AML-193 (cell line): ENCODE data around the gene CCDC28A.
"Not testable (repeated sequence)": the region's sequence is repeated elsewhere in the genome, so short reads cannot be mapped to it uniquely, and the experiment has no call there.

Experiments used
- DNase-seq, 2 experiments: peaks; one replicate each; lab custom pipeline; 2025; lab: John Stamatoyannopoulos, UW

Gene CCDC28A

DNA sequence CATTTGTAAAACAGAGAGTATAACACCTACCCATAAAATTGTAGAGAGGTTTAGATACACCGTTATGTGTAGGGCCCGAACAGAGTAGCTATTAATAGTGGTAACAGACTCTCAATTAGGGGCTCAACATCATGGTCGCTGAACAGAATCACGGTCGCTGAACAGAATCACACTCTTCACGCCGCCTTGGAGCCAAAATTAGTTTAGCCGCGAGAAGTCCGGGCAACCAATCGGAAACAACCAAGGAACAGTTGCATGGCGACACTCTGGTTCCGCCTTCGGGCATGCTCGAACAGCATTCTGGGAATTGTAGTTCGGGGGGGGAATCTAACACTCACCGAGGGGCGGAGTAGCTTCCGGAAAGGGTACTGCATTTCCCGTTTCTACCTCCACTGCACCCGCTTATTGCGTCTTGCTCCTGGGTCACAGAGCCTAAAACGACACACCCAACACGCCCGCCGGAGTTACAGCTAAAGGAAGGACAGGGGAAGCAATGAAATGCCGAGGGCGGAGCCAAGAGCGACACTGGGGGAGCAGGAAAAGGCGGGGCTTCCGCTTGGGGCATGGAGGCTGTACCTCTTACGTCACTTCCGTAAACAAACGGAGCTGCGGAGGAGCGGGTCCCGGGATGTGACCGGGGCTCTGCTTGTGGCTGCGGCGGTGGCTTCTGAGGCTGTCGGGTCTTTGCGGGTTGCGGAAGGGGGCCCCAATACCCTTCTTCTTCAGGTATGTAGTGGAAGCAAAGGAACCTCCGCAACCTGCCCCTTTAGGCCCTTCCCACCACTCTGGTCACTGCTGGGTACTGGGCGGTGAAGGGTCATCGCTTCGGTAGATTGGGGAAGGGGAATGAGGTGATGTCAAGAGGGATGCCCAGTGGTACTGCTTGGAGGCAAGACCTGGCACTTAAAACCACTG lies at the start of gene CCDC28A:
CCDC28A (plus strand) TSS at position 593 of the 915 bp plus-strand sequence. CDS start 2,352 bp downstream, outside the sequence.
- DNase-seq, result peak; percentile 99

DNA sequence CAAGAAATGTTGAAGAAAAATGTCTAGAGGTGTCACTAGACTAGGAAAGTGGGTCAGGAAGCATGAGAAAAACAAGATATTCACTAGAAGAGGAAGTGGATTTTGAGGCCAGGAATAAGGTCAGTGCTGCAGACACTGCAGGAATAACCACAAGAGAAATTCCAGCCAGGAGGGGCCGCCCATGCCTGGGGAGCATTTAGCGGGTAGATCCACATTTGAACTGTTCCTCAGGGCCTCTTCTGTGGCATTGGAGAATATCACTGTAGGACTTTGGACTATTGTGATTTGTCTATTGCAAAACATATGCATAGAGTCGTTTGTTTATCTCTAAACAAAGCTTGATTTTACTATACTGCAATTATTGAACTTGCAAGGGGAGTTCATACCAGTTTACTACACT lies 49.6 kb upstream of the CCDC28A start:
- no peak for DNase-seq

DNA sequence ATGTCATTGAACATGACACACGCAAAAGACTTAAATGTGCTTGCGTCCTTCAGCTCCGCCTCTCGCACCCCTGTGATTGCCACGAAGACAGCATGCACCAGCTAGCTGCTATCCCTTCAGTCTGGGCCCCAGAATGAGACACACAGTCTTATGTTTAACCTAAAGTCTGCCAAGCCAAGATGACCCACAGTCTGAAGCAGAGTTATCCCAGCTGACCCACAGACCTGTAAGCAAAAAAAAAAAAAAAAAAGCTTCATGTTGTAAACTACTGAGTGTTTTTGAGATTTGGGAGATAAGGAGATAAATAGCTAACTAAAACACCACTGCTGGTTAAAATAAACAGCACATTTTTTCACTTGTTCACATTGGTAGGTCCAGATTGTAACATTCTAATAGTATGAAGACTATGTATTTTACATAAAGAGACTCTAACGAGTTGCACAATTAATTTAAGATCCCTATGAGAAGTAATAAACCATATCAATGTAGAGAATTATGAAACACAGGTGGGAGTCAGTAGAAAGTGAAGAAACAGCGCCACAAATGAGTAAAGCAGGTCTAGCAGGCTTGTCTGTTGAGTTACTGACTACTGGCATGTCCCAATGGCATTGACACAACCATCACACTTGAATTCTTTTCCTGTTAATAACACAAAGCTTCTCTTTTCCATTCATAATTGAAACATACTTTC lies 47.4 kb upstream of the CCDC28A start:
- no peak for DNase-seq

DNA sequence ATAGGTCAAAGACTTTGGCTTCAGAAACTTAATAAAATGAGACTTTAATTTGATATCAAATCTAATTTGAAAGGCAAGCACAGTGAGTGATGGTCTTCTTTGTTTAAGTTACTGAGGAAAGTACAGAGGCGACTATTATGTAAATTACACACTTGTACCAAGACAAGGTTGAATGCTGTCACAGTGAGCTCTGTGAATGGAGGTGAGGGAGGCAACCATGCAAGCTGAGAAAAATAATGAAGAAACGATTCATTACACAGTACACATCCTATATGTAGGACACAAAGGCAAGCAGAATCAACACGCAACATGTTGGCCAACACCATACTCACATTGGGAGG lies 46.8 kb upstream of the CCDC28A start:
- DNase-seq, result no peak

DNA sequence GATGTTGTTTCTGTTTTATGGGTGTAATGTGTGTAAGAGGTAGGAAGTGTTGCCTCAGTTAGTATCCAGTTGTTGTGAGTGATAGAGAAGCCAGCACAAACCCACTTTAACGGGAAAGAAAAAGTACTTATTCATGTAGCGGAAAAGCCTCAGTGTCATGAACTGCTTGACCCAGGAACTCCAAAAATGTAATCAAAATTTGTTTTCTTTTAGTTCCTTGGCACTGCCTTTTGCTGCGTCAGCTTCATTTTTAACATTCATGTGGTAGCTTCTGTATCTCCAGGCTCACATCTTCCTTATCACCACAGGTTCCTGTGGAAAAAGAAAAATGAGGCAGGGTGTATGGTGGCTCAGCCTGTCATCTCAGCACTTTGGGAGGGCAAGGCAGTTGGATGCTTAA lies 46.4 kb upstream of the CCDC28A start:
- no peak for DNase-seq

DNA sequence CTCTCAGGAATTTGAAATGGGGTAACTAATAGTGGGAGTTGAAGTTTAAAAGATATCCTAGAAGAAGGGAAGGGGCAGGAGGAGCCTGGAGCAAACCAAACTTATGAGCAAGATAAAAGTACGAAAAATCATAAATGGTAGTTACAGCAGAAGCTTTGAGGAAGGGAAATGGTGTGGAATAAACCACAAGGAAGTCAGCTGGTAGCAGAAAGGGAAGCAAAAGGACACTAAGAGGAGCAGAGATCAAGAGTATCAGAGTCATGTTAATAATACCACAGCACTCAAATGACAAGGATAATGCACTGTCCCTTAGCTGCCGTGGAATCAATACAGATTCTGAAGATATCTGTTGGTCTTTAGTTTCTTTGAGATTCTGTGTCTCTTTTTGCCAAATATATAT lies 44.9 kb upstream of the CCDC28A start:
- DNase-seq, result peak; percentile 80 to 85

DNA sequence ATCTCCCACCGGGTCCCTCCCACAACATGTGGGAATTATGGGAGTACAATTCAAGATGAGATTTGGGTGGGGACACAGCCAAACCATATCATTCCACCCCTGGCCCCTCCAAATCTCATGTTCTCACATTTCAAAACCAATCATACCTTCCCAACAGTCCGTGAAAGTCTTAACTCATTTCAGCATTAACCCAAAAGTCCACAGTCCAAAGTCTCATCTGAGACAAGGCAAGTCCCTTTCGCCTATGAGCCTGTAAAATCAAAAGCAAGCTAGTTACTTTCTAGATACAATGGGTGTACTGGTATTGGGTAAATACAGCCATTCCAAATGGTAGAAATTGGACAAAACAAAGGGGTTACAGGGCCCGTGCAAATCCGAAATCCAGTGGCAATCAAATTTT lies 43.5 kb upstream of the CCDC28A start:
- DNase-seq, result not testable (repeated sequence)

DNA sequence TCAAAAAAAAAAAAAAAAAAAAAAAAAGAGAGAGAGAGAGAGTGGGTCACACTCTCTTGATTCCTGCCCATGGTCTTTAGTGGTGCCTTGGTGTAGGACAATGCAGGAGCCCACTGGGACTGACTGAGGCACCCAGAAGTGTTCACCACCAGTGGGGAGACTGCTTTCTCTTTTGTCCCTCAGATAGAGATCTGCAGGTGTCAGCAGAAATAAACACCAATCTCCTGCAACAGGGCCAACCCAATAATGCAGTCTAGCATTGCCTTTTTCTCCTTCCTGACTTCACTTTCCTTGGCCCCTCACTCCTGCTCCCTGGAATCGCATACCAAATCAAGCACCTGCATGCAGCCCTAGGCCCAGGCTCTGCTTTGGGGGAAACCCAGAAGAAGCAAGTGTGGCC lies 39.0 kb upstream of the CCDC28A start:
- DNase-seq, result no peak

DNA sequence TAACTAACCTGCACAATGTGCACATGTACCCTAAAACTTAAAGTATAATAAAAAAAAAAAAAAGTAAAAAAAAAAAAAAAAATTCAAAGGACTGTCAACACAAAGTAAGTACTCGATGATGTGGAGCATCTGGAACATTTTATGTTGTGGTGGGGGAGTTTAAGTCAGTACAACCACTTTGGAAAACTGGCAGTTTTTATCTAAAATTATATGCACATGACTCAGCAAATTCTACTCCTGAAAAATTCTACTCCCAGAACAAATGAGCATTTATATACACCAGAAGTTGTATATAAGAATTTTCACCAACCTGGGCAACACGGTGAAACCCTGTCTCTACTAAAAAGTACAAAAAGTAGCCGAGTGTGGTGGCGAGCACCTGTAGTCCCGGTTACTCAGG lies 36.9 kb upstream of the CCDC28A start:
- no peak for DNase-seq

DNA sequence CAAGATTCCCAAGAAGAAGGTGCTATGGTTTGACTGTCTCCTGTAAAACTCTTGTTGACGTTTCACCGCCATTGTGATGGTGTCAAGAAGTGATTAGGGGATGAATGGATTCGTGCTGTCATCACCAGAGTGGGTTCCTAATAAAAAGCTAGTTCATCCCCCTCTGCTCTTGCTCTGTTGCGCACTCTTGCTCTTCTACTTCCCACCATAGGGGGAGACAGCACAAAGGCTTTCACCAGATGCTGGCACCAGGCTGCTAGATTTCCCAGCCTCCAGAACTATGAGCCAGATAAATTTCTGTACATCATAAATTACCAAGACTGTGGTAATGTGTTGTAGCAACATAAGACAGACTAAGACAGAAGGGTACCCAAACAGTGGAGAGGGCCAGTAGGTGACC lies 21.6 kb upstream of the CCDC28A start:
- DNase-seq, result no peak

DNA sequence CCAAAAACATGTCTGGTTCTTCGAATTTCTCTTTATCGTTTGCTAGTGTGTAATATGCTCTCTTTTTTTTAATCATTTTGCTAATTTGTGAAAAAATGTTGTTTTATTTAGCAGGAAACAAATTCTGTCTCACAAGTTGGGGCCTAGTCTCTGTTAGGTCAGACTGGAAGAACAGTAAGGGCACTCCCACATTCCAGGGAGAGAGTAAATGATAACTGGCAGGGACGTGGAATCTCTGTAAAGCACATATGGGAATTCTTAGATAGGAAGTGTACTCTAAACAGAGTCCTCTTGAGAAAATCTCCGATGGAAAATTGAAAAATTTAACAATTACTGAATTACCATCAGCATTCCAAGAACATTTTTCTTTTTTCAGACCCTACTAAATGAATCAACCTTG lies 16.4 kb upstream of the CCDC28A start:
- no peak for DNase-seq

DNA sequence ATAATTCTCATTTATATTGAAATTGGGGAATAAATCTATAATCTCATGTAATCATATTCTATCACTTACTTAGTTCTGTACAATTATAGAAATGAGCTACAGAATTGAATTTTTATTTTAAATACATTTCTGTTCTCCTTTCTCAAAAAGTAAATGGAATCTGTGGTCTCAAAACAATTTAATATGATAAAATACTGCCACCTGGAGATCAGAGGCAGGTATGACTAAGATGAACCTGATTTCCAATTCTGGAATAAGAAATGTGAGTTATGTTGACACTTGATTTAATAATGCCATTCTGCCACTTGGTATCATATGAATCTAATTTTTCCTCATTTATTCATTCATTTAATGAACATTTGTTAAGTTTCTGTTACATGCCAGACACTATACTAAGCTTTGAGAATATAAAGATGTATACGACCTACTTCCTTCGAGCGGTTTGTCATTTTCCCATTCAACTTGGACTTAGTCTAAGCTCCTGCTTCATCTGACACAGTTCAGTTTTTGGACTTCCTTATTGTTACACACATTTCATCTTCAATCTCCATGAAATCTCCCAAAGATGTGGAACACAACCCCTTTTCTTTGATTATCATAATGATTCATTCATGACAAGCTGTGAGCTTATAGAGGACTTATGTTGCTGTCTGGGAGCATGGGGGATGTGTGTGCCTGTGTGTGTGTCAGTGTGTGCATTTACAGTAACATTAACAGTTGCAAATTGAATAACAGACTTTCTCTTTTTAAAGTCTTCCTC lies 7.5 kb upstream of the CCDC28A start:
- peak; percentile 64 to 78 for DNase-seq

DNA sequence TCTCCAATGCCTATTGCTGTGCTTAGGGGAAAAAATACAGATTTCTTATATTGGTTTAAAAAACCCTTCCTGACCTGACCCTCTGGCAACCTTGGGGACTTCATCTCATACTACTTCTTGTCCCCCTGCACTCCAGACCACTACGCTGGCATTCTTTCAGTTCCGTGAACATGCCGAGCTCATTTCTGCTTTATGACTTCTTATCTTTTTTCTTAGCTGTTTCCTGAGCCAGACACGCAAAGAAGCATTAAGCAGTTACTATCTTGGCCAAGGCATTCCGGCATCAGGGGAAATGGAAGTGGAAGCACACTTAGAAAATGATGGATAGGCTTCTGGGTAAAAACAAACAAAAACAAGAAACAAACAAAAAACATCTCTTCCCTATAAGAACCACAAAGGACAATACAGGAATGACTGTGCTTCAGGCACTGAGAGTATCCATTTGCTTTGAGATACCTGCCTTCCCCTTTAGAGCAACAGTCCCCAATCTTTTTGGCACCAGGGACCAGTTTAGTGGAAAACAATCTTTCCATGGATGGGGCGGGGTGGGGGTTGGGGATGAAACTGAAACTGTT lies 4.4 kb upstream of the CCDC28A start:
- DNase-seq, result no peak

DNA sequence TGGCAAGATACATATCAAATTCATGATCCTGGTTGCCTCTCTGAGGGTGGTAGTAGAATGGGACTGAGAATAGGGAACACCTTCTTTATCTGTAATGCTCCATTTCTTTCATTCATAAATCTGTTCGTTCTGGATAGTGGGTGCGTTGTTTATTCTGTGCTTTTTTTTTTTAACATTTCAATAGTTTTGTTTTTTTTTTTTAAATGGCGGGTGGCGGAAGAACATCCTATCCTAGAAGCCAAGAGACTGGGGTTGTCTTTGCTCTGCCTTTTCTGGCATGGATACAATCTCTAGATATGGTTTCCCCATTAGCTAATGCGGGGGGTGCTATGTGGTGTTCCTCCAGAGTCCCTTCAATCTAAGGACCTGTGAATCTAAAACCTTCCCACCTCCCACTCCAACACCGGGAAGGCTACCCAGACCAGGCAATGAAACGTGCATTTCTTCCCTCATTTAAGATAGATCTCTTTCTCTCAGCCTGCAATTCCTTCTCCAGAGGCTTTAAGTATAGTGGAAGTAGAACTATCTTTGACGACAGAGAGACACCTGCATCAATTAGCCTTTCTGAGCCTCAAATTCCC lies 883 bp upstream of the CCDC28A start:
- no peak for DNase-seq

DNA sequence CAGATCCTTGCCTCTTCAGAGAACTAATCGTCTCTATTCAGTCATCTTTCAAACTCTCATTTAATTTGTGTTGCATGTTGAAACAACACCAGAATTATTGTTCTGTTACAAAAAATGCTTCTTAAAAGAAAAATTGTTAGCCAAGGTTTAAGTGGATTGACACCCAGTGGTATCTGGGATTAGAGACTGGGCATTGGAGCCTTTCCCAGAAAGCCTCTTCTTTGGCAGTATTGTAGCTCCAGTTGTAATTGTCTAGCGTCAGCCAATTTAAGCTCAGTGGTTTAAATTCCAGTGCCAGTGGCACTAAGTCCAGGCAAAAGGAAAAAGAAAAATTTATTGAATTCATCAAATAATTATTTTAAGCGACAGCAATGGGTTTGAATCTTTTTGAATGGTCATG lies 801 bp downstream of the CCDC28A start:
- DNase-seq, result no peak

DNA sequence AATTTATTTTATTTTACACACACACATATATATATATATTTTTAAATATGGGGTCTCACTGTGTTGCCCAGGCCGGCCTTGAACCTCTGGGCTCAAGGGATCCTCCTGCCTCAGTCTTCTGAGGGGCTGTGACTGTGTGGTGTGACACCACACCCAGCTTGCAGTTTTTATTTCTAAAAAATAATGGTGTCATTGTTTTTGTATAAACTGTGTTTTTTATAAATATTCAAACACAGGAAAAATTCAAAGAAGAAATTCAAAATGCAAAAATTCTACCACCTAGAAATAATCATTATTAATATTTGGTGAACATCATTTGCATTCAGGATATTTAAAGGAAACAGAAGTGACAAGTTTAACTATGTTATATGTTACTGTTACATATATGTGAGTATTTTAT lies 3.1 kb downstream of the CCDC28A start:
- DNase-seq, result no peak

DNA sequence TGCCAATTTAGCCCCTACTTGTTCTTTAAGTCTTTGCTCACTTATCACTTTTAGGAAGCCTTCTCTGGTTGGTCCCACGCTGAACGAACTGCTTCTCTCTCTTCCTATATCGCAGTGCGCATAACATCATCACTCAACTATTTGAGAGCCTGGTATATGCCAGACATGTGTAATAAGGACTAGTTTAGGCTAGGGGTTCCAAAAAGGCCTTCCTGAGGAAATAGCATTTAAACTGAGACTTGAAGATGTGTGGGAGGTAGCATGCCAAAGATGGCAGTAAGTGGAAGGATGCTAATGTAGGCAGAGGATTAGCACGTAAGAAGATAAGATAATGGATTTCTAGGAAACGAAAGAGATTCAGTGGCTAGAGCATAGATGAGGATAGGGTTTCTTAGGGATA lies 4.8 kb downstream of the CCDC28A start:
- no peak for DNase-seq

DNA sequence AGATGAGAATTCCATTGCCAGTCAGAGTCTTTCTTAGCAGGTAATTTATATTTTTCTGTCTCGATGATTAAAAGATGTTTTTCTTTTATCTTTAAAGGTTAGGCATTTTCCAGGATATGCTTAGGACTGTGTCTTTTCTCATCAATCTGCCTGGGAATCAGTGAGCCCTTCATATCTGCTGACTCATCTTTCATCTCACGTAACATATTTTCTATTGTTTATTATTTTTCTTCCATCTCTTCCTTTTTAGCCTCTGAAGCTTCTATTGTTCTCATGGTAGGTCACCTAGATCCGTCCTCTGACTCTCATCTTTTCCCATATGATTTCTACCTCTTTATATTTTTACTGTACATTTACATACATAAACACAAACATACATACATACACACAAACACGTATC lies 8.7 kb downstream of the CCDC28A start:
- no peak for DNase-seq

DNA sequence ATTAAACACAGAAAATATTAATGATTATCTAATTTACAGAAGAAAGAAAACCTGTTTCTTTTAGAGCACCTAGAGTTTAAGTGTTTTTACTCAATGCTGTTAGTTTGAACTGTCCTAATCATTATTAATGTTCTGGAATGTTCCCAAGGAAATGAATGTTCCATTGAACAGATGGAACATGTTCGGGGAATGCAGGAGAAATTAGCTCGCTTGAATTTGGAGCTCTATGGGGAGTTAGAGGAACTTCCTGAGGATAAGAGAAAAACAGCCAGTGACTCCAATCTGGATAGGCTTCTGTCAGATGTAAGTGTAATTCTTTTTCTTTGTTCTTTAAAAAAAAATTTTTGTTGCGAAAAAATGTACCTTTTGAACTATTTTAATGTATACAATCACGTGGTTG lies 11.5 kb downstream of the CCDC28A start:
- no peak for DNase-seq

DNA sequence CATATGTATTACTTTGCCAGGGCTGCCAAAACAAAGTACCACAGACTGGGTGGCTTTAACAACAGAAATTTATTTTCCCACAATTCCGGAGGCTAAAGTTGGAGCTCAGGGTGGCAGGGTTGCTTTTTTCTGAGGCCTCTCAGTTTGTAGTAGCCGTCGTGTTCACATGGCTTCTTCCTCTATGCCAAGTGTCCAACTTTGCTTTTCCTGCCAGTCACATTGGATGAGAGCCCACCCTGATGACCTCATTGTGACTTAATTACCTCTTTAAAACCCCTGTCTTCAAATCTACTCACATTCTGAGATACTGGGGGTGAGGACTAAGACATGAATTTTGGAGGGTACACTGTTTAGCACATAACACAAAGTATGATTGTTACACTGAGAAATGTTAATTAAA lies 12.4 kb downstream of the CCDC28A start:
- DNase-seq, result no peak

DNA sequence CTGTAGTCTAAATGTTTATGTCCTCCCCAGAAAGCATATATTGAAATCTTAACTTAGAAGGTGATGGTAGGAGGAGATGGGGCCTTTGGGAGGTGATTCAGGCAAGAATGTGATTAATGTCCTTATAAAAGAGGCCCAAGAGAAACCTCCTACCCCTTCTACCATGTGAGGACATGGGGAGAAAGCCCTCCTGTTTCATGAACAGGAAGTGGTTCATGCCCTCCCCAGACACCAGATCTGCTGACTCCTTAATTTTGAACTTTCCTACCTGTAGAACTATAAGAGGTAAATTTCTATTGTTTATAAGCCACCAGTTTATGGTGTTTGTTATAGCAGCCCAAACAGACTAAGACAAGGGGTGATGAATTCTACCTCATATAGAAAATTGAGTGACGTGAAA lies 13.6 kb downstream of the CCDC28A start:
- no peak for DNase-seq
